ENCODE results near the gene CCDC149. TPM values are rescaled to one million over a fixed set of nuclear protein-coding genes. Genes with fewer than 3 reads are reported as not detected.

The CCDC149 gene
- total and polyA plus RNA-seq, 2 donors (not counting 1 experiment from before 2014, with no cell fraction given): not detected

- 74% methylated on average over 5 of the region's 5 CpGs for WGBS (ENCODE audit: insufficient coverage)
- Histone ChIP-seq H3K4me3 (ENCODE audit: control extremely low read depth in 1 of 5, extremely low read depth in 1 of 5, insufficient read depth in 1 of 5, low read depth in 2 of 5, low read length in 4 of 5) (no peak overlapping the region), H3K27ac (ENCODE audit: low read length in 2 of 2) (no peak overlapping the region), H3K79me2 (ENCODE audit: control insufficient read depth, insufficient read depth, low read length) (no peaks in the 10 kb centered on the region), H4K20me1 (ENCODE audit: control insufficient read depth, insufficient read depth, low read length, poor library complexity, severe bottlenecking) (no peaks in the 10 kb centered on the region), H3K27me3 (replicated peaks in 1 of 4; ENCODE audit: control extremely low read depth in 1 of 4, control insufficient read depth in 3 of 4, insufficient read depth in 4 of 4, low read length in 3 of 4) (no peaks in the 10 kb centered on the region), H2AFZ (ENCODE audit: insufficient read depth, low read depth, low read length, poor library complexity, severe bottlenecking) (no peak overlapping the region), H3K4me1 (ENCODE audit: control insufficient read depth in 2 of 2, insufficient read depth in 2 of 2, low read length in 2 of 2) (no peaks in the 10 kb centered on the region), H3K9ac (ENCODE audit: low read length) (no peak overlapping the region), H3K36me3 (replicated peaks in 1 of 2; ENCODE audit: control extremely low read depth in 1 of 2, control insufficient read depth in 1 of 2, extremely low read depth in 1 of 2, insufficient read depth in 2 of 2, low read length in 1 of 2) (no peaks in the 10 kb centered on the region), H3K4me2 (replicated peaks; ENCODE audit: low read depth, low read length, poor library complexity, severe bottlenecking) (no peak overlapping the region), H3K9me3 (ENCODE audit: control extremely low read depth in 1 of 3, control insufficient read depth in 2 of 3, insufficient read depth in 1 of 3, low read length in 2 of 3) (no peaks in the 10 kb centered on the region)
- TF ChIP-seq EZH2 (IDR thresholded peaks at IDR 0.05; ENCODE audit: borderline replicate concordance, insufficient read depth, low read depth, low read length, poor library complexity, severe bottlenecking): no peak
- TF ChIP-seq, protein P1, sequence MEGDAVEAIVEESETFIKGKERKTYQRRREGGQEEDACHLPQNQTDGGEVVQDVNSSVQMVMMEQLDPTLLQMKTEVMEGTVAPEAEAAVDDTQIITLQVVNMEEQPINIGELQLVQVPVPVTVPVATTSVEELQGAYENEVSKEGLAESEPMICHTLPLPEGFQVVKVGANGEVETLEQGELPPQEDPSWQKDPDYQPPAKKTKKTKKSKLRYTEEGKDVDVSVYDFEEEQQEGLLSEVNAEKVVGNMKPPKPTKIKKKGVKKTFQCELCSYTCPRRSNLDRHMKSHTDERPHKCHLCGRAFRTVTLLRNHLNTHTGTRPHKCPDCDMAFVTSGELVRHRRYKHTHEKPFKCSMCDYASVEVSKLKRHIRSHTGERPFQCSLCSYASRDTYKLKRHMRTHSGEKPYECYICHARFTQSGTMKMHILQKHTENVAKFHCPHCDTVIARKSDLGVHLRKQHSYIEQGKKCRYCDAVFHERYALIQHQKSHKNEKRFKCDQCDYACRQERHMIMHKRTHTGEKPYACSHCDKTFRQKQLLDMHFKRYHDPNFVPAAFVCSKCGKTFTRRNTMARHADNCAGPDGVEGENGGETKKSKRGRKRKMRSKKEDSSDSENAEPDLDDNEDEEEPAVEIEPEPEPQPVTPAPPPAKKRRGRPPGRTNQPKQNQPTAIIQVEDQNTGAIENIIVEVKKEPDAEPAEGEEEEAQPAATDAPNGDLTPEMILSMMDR (IDR thresholded peaks at IDR 0.05): no peak
- ChIA-PET POLR2A (no interaction called here), CTCF (no interaction called here)
- no peaks in the 10 kb centered on the region for H3K27me3 Mint-ChIP-seq
- no peaks in the 10 kb centered on the region for H3K4me1 Mint-ChIP-seq
- H3K9me3 Mint-ChIP-seq (ENCODE audit: insufficient read depth): no peaks in the 10 kb centered on the region
- intact Hi-C loops (cut with micrococcal nuclease): no loop called here
- H3K4me3 Mint-ChIP-seq: no peak overlapping the region
- no peak overlapping the region for H3K27ac Mint-ChIP-seq
- DNase-seq: no peak
- no peak for ATAC-seq (ENCODE audit: low read depth)
Measured at GRCh38 chr4:24837781-24838180, 75.1 kb downstream of the CCDC149 start.

- Mint-ChIP-seq H3K9me3 (ENCODE audit: insufficient read depth) (no peaks in the 10 kb centered on the region), H3K27me3 (no peaks in the 10 kb centered on the region), H3K27ac (no peak overlapping the region), H3K4me3 (no peak overlapping the region), H3K4me1 (no peaks in the 10 kb centered on the region)
- ATAC-seq (ENCODE audit: low read depth) (no peak), DNase-seq (no peak)
- Histone ChIP-seq H4K20me1 (ENCODE audit: control insufficient read depth, insufficient read depth, low read length, poor library complexity, severe bottlenecking) (no peaks in the 10 kb centered on the region), H3K9me3 (ENCODE audit: control extremely low read depth in 1 of 3, control insufficient read depth in 2 of 3, insufficient read depth in 1 of 3, low read length in 2 of 3) (no peaks in the 10 kb centered on the region), H3K4me2 (replicated peaks; ENCODE audit: low read depth, low read length, poor library complexity, severe bottlenecking) (no peak overlapping the region), H3K4me1 (ENCODE audit: control insufficient read depth in 2 of 2, insufficient read depth in 2 of 2, low read length in 2 of 2) (no peaks in the 10 kb centered on the region), H2AFZ (ENCODE audit: insufficient read depth, low read depth, low read length, poor library complexity, severe bottlenecking) (no peak overlapping the region), H3K4me3 (ENCODE audit: control extremely low read depth in 1 of 5, extremely low read depth in 1 of 5, insufficient read depth in 1 of 5, low read depth in 2 of 5, low read length in 4 of 5) (no peak overlapping the region), H3K79me2 (ENCODE audit: control insufficient read depth, insufficient read depth, low read length) (no peaks in the 10 kb centered on the region), H3K27me3 (replicated peaks in 1 of 4; ENCODE audit: control extremely low read depth in 1 of 4, control insufficient read depth in 3 of 4, insufficient read depth in 4 of 4, low read length in 3 of 4) (no peaks in the 10 kb centered on the region), H3K36me3 (replicated peaks in 1 of 2; ENCODE audit: control extremely low read depth in 1 of 2, control insufficient read depth in 1 of 2, extremely low read depth in 1 of 2, insufficient read depth in 2 of 2, low read length in 1 of 2) (no peaks in the 10 kb centered on the region), H3K27ac (ENCODE audit: low read length in 2 of 2) (no peak overlapping the region), H3K9ac (ENCODE audit: low read length) (no peak overlapping the region)
- intact Hi-C loops (cut with micrococcal nuclease): no loop called here
- no peak for TF ChIP-seq EZH2 (IDR thresholded peaks at IDR 0.05; ENCODE audit: borderline replicate concordance, insufficient read depth, low read depth, low read length, poor library complexity, severe bottlenecking)
- TF ChIP-seq, protein P1 (IDR thresholded peaks at IDR 0.05): no peak
- CTCF ChIA-PET: no interaction called here
- WGBS (ENCODE audit: insufficient coverage): 72% methylated on average over 4 of the region's 7 CpGs
- POLR2A ChIA-PET: no interaction called here
Measured at GRCh38 chr4:24837336-24837735, 75.5 kb downstream of the CCDC149 start.
